Right lobe of liver (tissue), 6 donors: Measurements from ENCODE around the gene CENPF. TPM values are rescaled to one million over a fixed set of nuclear protein-coding genes. Genes with fewer than 3 reads are reported as not detected.

Source experiments
- ATAC-seq, 4 donors: fragments of 200-7000 bp; cut with Tn5 transposase; one replicate each; pipeline ENCODE4 v1.9.1; 2020; ENCODE audit warnings: mild to moderate bottlenecking in 4 of 4, moderate library complexity in 4 of 4
- DNase-seq, 3 donors: peaks; one replicate each; pipeline ENCODE4 v3.0.0-alpha.2; 2020
- H3K27ac ChIP-seq, 3 donors: fragments of 200-600 bp; one replicate each; pipeline ENCODE4 v1.8.0; 2022
- H3K27me3 ChIP-seq, 2 donors: fragments of 200-600 bp; one replicate each; pipeline ENCODE4 v1.8.0; 2022
- H3K36me3 ChIP-seq, 4 donors: fragments of 200-600 bp; sonication (generic) in 1 of 4; one replicate each; pipeline versions ENCODE4 v1.5.1 to v1.8.0; 2017 to 2022; ENCODE audit warnings: control low read depth in 1 of 4
- H3K4me1 ChIP-seq, 4 donors: fragments of 200-600 bp; sonication (generic) in 1 of 4; one replicate each; pipeline versions ENCODE4 v1.5.1 to v1.8.0; 2017 to 2022; ENCODE audit warnings: control low read depth in 1 of 4
- H3K4me3 ChIP-seq, 3 donors: fragments of 200-600 bp; one replicate each; pipeline ENCODE4 v1.8.0; 2022
- H3K9me3 ChIP-seq, 4 donors: fragments of 200-600 bp; sonication (generic) in 1 of 4; one replicate each; pipeline versions ENCODE4 v1.5.1 to v1.8.0; 2017 to 2022; ENCODE audit warnings: control low read depth in 1 of 4
- POLR2A ChIP-seq: fragments of 450-650 bp; IDR thresholded peaks from one replicate; pipeline ENCODE4 v1.6.1; 2017; ENCODE audit warnings: antibody characterized with exemption, mild to moderate bottlenecking
- WGBS: methylation state at CpG from one replicate; pipeline ENCODE4 v1.1.6; 2018; ENCODE audit warnings: low coverage, low lambda C conversion rate; ENCODE audit not compliant: insufficient coverage; ENCODE audit errors: missing lambda C conversion rate; 5-methylcytosine and 5-hydroxymethylcytosine counted together
- intact Hi-C, 2 donors: fragments of 100-400 bp; cut with DNase I; formaldehyde crosslinking; loops; one replicate each; pipeline versions ENCODE4 v1.11.2 to v1.14.1; 2022
- total RNA-seq, 6 experiments: library from RNA; depleted of rRNA in 2 of 6; stranded (reverse); fragments of >200 nt in 2 of 6; fragmentation: NEBNext Ultra II Directional in 3 of 6; extraction: Animal tissue kit (Norgen Biotek cat#: 25700) in 3 of 6; gene quantifications; one replicate each; pipeline versions ENCODE4 v1.1.0 to v1.2.4, GENCODE V29; 2016 to 2023
- TF ChIP-seq, protein P1 (sequence below), 4 donors: fragments of 200-600 bp in 3 of 4; fragments of 450-650 bp in 1 of 4; IDR thresholded peaks; one replicate each; pipeline versions ENCODE4 v1.5.1 to v1.8.0; 2016 to 2022; ENCODE audit warnings: antibody characterized with exemption in 4 of 4, mild to moderate bottlenecking in 2 of 4
- donor health status: DM: no; HTN: yes; CAD: no.
- donor health status: DM: no; HTN: no; CAD: no.
- donor health status: DM: no; HTN: no; CAD: no.
- donor health status: DM: no; HTN: yes; CAD: no.
- donor health status: DM: no; HTN: yes; CAD: no.

CENPF gene
- total RNA-seq, 6 experiments from 2014 or later: 0.13 to 3.3 (median 1.0) TPM

DNA sequence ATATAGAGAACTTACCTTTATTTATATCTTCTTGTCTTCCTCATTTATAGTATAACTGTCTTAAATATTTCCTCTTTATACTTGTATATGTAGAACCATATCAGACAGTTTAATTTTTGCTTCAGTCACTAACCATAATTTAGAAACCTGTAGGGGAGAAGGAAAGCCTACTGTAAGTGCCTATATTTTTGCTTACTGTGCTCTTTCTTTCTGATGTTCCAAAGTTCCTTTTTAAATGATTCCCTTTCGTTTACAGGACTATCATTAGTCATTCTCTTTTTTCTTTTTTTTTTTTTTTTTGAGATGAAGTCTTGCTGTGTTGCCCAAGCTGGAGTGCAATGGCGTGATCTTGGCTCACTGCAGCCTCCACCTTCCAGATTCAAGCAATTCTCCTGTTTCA, 109.7 kb downstream of the CENPF start:
- H3K27ac ChIP-seq: no peak overlapping the region
- H3K9me3 ChIP-seq: peaks cover 0 to 2% (median 0%) of the 10 kb centered on the region in 4 donors
- no peaks in the 10 kb centered on the region for H3K27me3 ChIP-seq
- TF ChIP-seq, protein P1, sequence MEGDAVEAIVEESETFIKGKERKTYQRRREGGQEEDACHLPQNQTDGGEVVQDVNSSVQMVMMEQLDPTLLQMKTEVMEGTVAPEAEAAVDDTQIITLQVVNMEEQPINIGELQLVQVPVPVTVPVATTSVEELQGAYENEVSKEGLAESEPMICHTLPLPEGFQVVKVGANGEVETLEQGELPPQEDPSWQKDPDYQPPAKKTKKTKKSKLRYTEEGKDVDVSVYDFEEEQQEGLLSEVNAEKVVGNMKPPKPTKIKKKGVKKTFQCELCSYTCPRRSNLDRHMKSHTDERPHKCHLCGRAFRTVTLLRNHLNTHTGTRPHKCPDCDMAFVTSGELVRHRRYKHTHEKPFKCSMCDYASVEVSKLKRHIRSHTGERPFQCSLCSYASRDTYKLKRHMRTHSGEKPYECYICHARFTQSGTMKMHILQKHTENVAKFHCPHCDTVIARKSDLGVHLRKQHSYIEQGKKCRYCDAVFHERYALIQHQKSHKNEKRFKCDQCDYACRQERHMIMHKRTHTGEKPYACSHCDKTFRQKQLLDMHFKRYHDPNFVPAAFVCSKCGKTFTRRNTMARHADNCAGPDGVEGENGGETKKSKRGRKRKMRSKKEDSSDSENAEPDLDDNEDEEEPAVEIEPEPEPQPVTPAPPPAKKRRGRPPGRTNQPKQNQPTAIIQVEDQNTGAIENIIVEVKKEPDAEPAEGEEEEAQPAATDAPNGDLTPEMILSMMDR (IDR thresholded peaks at IDR 0.05): no peak
- TF ChIP-seq POLR2A: no peak
- ATAC-seq (no peak), DNase-seq (no peak)
- H3K4me3 ChIP-seq: no peak overlapping the region
- intact Hi-C loops: no loop called here
- no peaks in the 10 kb centered on the region for H3K36me3 ChIP-seq
- WGBS: 34% methylated on average over 2 of the region's 2 CpGs
- H3K4me1 ChIP-seq: no peaks in the 10 kb centered on the region

Other genes with a start within 250 kb of the CENPF start
- 1 to 10 TPM; 1.6 to 4.6 (median 2.1) TPM for gene PTPN14, start 51.6 kb upstream of the CENPF start, total RNA-seq